Mesenchymal stem cell (in vitro differentiated cells and primary cell): Measurements from ENCODE around the gene AFTPH.

Experiments
- DNase-seq: peaks from one replicate; pipeline ENCODE4 v3.0.0-alpha.2; 2013
- H2AFZ ChIP-seq: one replicate; pipeline ENCODE4 v1.6.1; 2013; ENCODE audit warnings: low read depth, mild to moderate bottlenecking, control low read depth, inconsistent platforms, low read length, moderate library complexity
- H2AK5ac ChIP-seq: 2 replicates; pipeline ENCODE4 v1.6.1; 2013; ENCODE audit warnings: low read length, moderate library complexity, mild to moderate bottlenecking, inconsistent platforms; ENCODE audit not compliant: severe bottlenecking
- H2BK120ac ChIP-seq: one replicate; pipeline ENCODE4 v1.6.1; 2013; ENCODE audit warnings: low read depth, mild to moderate bottlenecking, inconsistent platforms, low read length, moderate library complexity
- H2BK12ac ChIP-seq, 2 experiments: one replicate each; pipeline ENCODE4 v1.6.1; 2013; ENCODE audit warnings: inconsistent platforms in 2 of 2, low read length in 2 of 2, mild to moderate bottlenecking in 2 of 2, moderate library complexity in 2 of 2, control low read depth in 1 of 2
- H2BK15ac ChIP-seq: one replicate; pipeline ENCODE4 v1.6.1; 2013; ENCODE audit warnings: mild to moderate bottlenecking, low read depth, inconsistent platforms; ENCODE audit not compliant: poor library complexity, severe bottlenecking
- H2BK5ac ChIP-seq: 2 replicates; pipeline ENCODE4 v1.6.1; 2013; ENCODE audit warnings: low read depth, mild to moderate bottlenecking, low read length, control low read depth, inconsistent platforms; ENCODE audit not compliant: poor library complexity, severe bottlenecking
- H3K14ac ChIP-seq, 2 experiments: one replicate each; pipeline ENCODE4 v1.6.1; 2013; ENCODE audit warnings: inconsistent platforms in 2 of 2, low read length in 2 of 2, control low read depth in 1 of 2, mild to moderate bottlenecking in 1 of 2, moderate library complexity in 1 of 2
- H3K18ac ChIP-seq, 2 experiments: one replicate each; pipeline ENCODE4 v1.6.1; 2013; ENCODE audit warnings: inconsistent platforms in 2 of 2, low read length in 2 of 2, control low read depth in 1 of 2, low read depth in 1 of 2, mild to moderate bottlenecking in 1 of 2
- H3K23ac ChIP-seq, 2 experiments: one replicate each; pipeline ENCODE4 v1.6.1; 2013; ENCODE audit warnings: inconsistent platforms in 2 of 2, low read length in 2 of 2, mild to moderate bottlenecking in 2 of 2, moderate library complexity in 2 of 2, control low read depth in 1 of 2
- H3K27ac ChIP-seq: 2 replicates; pipeline ENCODE4 v1.5.1; 2013; ENCODE audit warnings: mild to moderate bottlenecking, moderate library complexity, low read length, control low read depth, inconsistent platforms; ENCODE audit not compliant: poor library complexity, severe bottlenecking
- H3K27me3 ChIP-seq, 2 experiments: 2 replicates each; pipeline versions ENCODE4 v1.6.1 to v1.7.0; 2013; ENCODE audit warnings: low read length in 2 of 2, mild to moderate bottlenecking in 2 of 2, moderate library complexity in 2 of 2, control low read depth in 1 of 2, inconsistent platforms in 1 of 2; ENCODE audit not compliant: control insufficient read depth in 1 of 2, insufficient read depth in 1 of 2
- H3K36me3 ChIP-seq, 2 experiments: 2 replicates each; pipeline versions ENCODE4 v1.6.1 to v1.7.0; 2013; ENCODE audit warnings: low read length in 2 of 2, control low read depth in 1 of 2, inconsistent platforms in 1 of 2, low read depth in 1 of 2, mild to moderate bottlenecking in 1 of 2; ENCODE audit not compliant: insufficient read depth in 2 of 2, control insufficient read depth in 1 of 2
- H3K4ac ChIP-seq, 2 experiments: one replicate each; pipeline ENCODE4 v1.6.1; 2013; ENCODE audit warnings: inconsistent platforms in 2 of 2, low read length in 2 of 2, mild to moderate bottlenecking in 2 of 2, moderate library complexity in 2 of 2, control low read depth in 1 of 2, low read depth in 1 of 2
- H3K4me1 ChIP-seq: 2 replicates; pipeline ENCODE4 v1.6.1; 2013; ENCODE audit warnings: low read depth, low read length, control low read depth; ENCODE audit not compliant: control insufficient read depth, insufficient read depth
- H3K4me2 ChIP-seq: 2 replicates; pipeline ENCODE4 v1.6.1; 2013; ENCODE audit warnings: low read length, mild to moderate bottlenecking, inconsistent platforms; ENCODE audit not compliant: poor library complexity, severe bottlenecking
- H3K4me3 ChIP-seq, 2 experiments: 2 replicates each; pipeline versions ENCODE4 v1.5.1 to v1.7.0; 2013; ENCODE audit warnings: low read length in 2 of 2, mild to moderate bottlenecking in 2 of 2, control low read depth in 1 of 2, low read depth in 1 of 2; ENCODE audit not compliant: insufficient read depth in 1 of 2
- H3K79me1 ChIP-seq: replicated peaks from 2 replicates; pipeline ENCODE4 v1.6.1; 2013; ENCODE audit warnings: mild to moderate bottlenecking, control low read depth, low read length, inconsistent platforms; ENCODE audit not compliant: poor library complexity, severe bottlenecking
- H3K9ac ChIP-seq: 2 replicates; pipeline ENCODE4 v1.7.0; 2013; ENCODE audit warnings: mild to moderate bottlenecking, low read length, moderate library complexity
- H3K9me3 ChIP-seq: 2 replicates; pipeline ENCODE4 v1.7.0; 2013; ENCODE audit warnings: mild to moderate bottlenecking, low read length; ENCODE audit not compliant: control insufficient read depth
- H4K8ac ChIP-seq: one replicate; pipeline ENCODE4 v1.6.1; 2013; ENCODE audit warnings: inconsistent platforms, mild to moderate bottlenecking, low read length, moderate library complexity
- H4K91ac ChIP-seq: one replicate; pipeline ENCODE4 v1.6.1; 2013; ENCODE audit warnings: mild to moderate bottlenecking, low read length, inconsistent platforms
- WGBS: methylation state at CpG from one replicate; pipeline ENCODE4 v1.1.7; 2013; ENCODE audit warnings: mixed read lengths; 5-methylcytosine and 5-hydroxymethylcytosine counted together

Gene AFTPH

DNA sequence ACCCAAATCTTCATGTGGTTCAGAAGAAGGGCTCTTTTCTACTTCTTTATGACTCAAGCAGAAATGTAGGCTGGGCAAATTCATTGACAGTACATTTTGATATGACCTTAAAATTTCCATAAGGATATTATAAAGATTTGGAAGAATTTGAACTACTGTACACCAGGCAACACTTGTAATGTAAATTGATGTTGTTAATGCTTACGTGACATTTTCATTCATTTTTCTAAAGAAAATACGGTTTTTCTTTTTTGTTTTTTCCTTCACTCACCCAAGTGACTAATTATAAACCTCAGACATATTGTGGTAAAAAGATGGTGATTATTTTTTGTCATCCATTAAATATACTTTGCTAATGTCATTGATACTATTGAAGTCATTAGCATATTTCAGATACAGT, 17.4 kb downstream of the AFTPH start:
- Histone ChIP-seq H2AK5ac (no peak overlapping the region), H3K18ac (no peak overlapping the region), H3K4me1 (peaks cover 3% of the 10 kb centered on the region), H3K4me3 (no peak overlapping the region), H2AFZ (no peak overlapping the region), H3K27me3 (no peaks in the 10 kb centered on the region), H2BK15ac (no peak overlapping the region), H2BK12ac (no peak overlapping the region), H3K4me2 (no peak overlapping the region), H3K9ac (no peak overlapping the region), H3K14ac (no peak overlapping the region), H3K9me3 (no peaks in the 10 kb centered on the region), H3K4ac (no peak overlapping the region), H2BK120ac (no peak overlapping the region), H3K23ac (no peak overlapping the region), H2BK5ac (no peak overlapping the region), H3K79me1 (peaks cover 9% of the 10 kb centered on the region), H3K27ac (no peak overlapping the region), H4K91ac (no peak overlapping the region), H4K8ac (no peak overlapping the region), H3K36me3 (no peaks in the 10 kb centered on the region)
- WGBS: no CpG with 5 or more reads among the region's 2 CpGs
- no peak for DNase-seq

DNA sequence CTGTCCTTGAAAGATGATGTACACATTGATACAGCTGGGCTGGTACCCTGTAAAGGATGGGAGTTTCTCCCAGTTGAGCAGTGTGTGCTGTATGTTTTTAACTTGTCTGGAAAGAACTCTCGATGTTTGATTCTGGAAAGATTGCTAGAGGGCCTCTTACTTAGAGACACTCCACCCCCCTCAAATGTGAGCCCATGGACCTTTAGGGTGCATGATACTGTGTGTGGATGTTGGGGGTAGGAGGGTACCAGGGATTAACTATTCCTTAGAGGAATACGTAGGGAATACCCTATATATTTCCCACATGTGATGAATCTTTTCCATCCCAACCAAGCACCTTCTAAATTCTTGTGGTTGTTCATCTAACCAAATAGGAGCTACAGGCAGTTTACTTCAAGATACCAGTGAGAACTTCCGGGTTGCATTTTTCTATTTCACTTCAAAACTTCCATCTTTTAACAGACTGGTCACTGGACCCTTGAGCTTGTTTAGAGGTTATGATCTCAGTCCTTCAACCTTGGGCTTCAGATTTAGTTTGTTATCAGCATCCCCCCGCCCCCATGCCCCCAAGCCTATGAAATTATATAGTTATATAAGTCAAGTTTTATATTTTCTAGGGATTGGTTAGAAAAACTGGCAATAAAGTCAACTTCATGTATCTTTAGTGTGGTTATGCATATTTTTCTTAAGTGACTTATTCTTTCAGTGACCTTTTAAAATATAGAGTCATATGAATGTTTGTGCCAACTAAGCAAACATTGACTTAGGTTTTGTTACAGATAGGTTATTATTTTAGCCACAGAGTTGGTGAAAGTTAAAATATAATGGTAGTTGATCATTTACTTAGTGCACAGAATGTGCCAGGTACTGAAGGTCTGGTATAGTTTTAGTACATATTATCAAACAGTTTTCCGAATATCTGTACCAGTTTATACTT, 18.2 kb downstream of the AFTPH start:
- Histone ChIP-seq H3K4me3 (no peak overlapping the region), H3K14ac (no peak overlapping the region), H4K91ac (no peak overlapping the region), H3K4me1 (peaks cover 2% of the 10 kb centered on the region), H3K4ac (no peak overlapping the region), H2BK120ac (no peak overlapping the region), H2AK5ac (peak overlapping the region; percentile 100), H2BK15ac (no peak overlapping the region), H3K9ac (no peak overlapping the region), H2BK12ac (no peak overlapping the region), H2AFZ (no peak overlapping the region), H3K36me3 (no peaks in the 10 kb centered on the region), H3K27ac (peak overlapping the region; percentile 96), H2BK5ac (no peak overlapping the region), H3K9me3 (no peaks in the 10 kb centered on the region), H4K8ac (no peak overlapping the region), H3K4me2 (no peak overlapping the region), H3K18ac (no peak overlapping the region), H3K27me3 (no peaks in the 10 kb centered on the region), H3K79me1 (peaks cover 7% of the 10 kb centered on the region), H3K23ac (no peak overlapping the region)
- no peak for DNase-seq
- 97% methylated on average over 2 of the region's 5 CpGs for WGBS

GRCh38 chr2:64543008-64543697, 19.0 kb downstream of the AFTPH start:
- H3K23ac ChIP-seq: no peak overlapping the region
- H4K8ac ChIP-seq: no peak overlapping the region
- peak overlapping the region; percentile 96 for H3K27ac ChIP-seq
- H3K4ac ChIP-seq: no peak overlapping the region
- no peak overlapping the region for H3K14ac ChIP-seq
- H4K91ac ChIP-seq: no peak overlapping the region
- no peak overlapping the region for H2BK15ac ChIP-seq
- no peak for DNase-seq
- no peak overlapping the region for H2BK12ac ChIP-seq
- H3K4me1 ChIP-seq: peaks cover 2% of the 10 kb centered on the region
- H3K18ac ChIP-seq: no peak overlapping the region
- no peak overlapping the region for H3K9ac ChIP-seq
- no peak overlapping the region for H2AFZ ChIP-seq
- H3K27me3 ChIP-seq: no peaks in the 10 kb centered on the region
- H2AK5ac ChIP-seq: no peak overlapping the region
- no peak overlapping the region for H3K4me2 ChIP-seq
- H2BK5ac ChIP-seq: peak overlapping the region; percentile 57
- no peaks in the 10 kb centered on the region for H3K9me3 ChIP-seq
- H3K4me3 ChIP-seq: no peak overlapping the region
- H3K79me1 ChIP-seq: peaks cover 10% of the 10 kb centered on the region
- no peak overlapping the region for H2BK120ac ChIP-seq
- no peaks in the 10 kb centered on the region for H3K36me3 ChIP-seq

DNA sequence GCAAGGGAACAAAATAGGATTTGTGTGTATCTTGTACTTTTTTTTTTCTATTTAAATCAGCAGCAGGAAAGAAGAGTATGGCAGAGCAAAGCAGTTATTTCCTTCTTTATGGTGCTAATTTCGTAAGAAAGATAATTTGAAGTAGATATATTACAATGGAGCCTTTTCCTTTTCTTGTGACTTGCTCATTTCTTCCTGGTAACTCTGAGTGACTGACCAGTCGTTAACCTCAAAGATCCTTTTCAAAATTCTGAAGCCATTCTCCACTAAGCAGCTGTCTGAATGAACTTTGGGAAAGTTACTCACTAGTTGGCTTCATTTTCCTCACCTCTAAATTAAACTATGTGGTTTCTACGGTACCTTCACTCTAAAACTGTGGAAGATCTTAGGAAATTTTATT, 24.6 kb downstream of the AFTPH start:
- Histone ChIP-seq H2BK12ac (no peak overlapping the region), H3K79me1 (peaks cover 16% of the 10 kb centered on the region), H2BK120ac (no peak overlapping the region), H3K4me1 (no peaks in the 10 kb centered on the region), H3K27me3 (no peaks in the 10 kb centered on the region), H3K4me2 (no peak overlapping the region), H3K4ac (no peak overlapping the region), H3K27ac (no peak overlapping the region), H3K9me3 (no peaks in the 10 kb centered on the region), H3K9ac (no peak overlapping the region), H3K18ac (no peak overlapping the region), H2AK5ac (no peak overlapping the region), H2AFZ (no peak overlapping the region), H3K4me3 (no peak overlapping the region), H2BK5ac (no peak overlapping the region), H2BK15ac (no peak overlapping the region), H4K91ac (no peak overlapping the region), H3K36me3 (peaks cover 0 to 10% of the 10 kb centered on the region in 2 experiments), H3K23ac (no peak overlapping the region), H3K14ac (no peak overlapping the region), H4K8ac (no peak overlapping the region)
- 72% methylated on average over 1 of the region's 3 CpGs for WGBS
- no peak for DNase-seq
